GM10248 (cell line): ENCODE measurements around the gene TEX14.

Experiments used
- CTCF ChIA-PET: fragments of 300-600 bp; sonication (Branson Sonifier 250); formaldehyde crosslinking; extraction: SDS; loops from one replicate; lab custom pipeline; 2021; ENCODE audit warnings: antibody characterized with exemption; lab: Yijun Ruan, JAX
- POLR2A ChIA-PET: fragments of 350-650 bp; sonication (Branson Sonifier 250); formaldehyde crosslinking; extraction: SDS; loops from one replicate; lab custom pipeline; 2020; ENCODE audit warnings: antibody characterized with exemption; lab: Yijun Ruan, JAX
- DNase-seq: peaks from one replicate; pipeline ENCODE4 v3.0.0; 2012; ENCODE audit errors: extremely low spot score
- TF ChIP-seq, protein P1 (sequence below): IDR thresholded peaks from 2 replicates; pipeline ENCODE4 v1.5.1; 2012; ENCODE audit warnings: mild to moderate bottlenecking, low read depth; ENCODE audit errors: extremely low read depth, missing control alignments, control extremely low read depth

TEX14 gene

GRCh38 chr17:58605986-58606385 lies 85.9 kb downstream of the TEX14 start:
- ChIA-PET CTCF (interaction anchor here (0.9 to 2.0 kb wide), 6 partner anchors 9 to 64 kb away, joined by 3 to 18 read pairs (median 4); no protein-coding TSS in a partner anchor), POLR2A (interaction anchor here (1.6 to 1.7 kb wide), 2 partner anchors 25 to 26 kb away, joined by 9 to 12 read pairs; no protein-coding TSS in a partner anchor)
- no peak for DNase-seq
- TF ChIP-seq, protein P1, sequence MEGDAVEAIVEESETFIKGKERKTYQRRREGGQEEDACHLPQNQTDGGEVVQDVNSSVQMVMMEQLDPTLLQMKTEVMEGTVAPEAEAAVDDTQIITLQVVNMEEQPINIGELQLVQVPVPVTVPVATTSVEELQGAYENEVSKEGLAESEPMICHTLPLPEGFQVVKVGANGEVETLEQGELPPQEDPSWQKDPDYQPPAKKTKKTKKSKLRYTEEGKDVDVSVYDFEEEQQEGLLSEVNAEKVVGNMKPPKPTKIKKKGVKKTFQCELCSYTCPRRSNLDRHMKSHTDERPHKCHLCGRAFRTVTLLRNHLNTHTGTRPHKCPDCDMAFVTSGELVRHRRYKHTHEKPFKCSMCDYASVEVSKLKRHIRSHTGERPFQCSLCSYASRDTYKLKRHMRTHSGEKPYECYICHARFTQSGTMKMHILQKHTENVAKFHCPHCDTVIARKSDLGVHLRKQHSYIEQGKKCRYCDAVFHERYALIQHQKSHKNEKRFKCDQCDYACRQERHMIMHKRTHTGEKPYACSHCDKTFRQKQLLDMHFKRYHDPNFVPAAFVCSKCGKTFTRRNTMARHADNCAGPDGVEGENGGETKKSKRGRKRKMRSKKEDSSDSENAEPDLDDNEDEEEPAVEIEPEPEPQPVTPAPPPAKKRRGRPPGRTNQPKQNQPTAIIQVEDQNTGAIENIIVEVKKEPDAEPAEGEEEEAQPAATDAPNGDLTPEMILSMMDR, result no peak

- no peak for DNase-seq
- TF ChIP-seq, protein P1, result no peak
- CTCF ChIA-PET, result interaction anchor here (0.9 to 2.0 kb wide), 6 partner anchors 9 to 63 kb away, joined by 3 to 18 read pairs (median 4); no protein-coding TSS in a partner anchor
- POLR2A ChIA-PET, result interaction anchor here (0.6 to 1.7 kb wide), 5 partner anchors 12 to 52 kb away, joined by 3 to 12 read pairs (median 3); no protein-coding TSS in a partner anchor
Measured at GRCh38 chr17:58605470-58605869, 86.4 kb downstream of the TEX14 start.

DNA sequence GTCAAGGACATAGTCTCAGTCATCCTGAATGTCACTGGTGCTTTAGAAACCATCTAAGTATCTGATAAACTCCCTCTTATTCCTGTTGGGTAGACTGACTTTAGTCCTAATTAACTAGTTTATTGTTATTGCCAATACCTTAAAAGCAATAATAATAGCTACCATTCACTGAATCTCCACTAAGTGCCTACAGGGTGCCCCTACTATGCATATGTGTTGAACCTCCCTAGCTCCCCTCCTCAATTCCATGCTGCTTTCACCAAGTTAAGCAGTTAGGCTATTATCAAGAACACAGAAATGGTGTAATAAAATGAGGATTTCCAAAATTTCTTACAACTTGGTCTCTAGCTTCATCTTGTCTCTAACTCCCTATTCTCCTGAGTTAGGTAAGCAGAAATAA lies 89.9 kb downstream of the TEX14 start:
- ChIA-PET POLR2A (interaction anchor here (0.5 to 1.6 kb wide), 3 partner anchors 28 to 56 kb away, joined by 3 to 12 read pairs (median 3); no protein-coding TSS in a partner anchor), CTCF (interaction anchor here (0.7 to 1.6 kb wide), 4 partner anchors 10 to 25 kb away, joined by 3 to 9 read pairs (median 3); no protein-coding TSS in a partner anchor)
- no peak for DNase-seq
- TF ChIP-seq, protein P1, result no peak

DNA sequence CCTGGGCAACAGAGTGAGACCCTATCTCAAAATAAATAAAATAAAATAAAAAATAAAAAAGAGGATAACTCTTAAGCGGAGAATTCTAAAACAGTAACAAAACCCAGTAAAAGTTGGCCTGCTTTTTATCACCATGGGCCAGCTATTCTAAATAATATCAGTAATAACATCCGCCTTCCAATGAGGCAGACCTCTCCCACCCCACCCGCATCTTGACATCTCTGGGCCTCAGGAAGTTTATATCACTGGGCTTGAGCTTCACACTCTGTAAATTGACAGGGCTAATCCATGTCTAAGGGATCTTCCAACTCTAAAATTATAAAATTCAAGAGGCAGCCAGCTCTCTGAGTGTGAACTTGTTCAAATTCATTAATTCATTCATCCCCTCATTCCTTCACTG lies 94.5 kb downstream of the TEX14 start:
- TF ChIP-seq, protein P1, result no peak
- ChIA-PET POLR2A (interaction anchor here (1.2 kb wide), 1 partner anchor 34 kb away, joined by 9 read pairs; no protein-coding TSS in a partner anchor), CTCF (interaction anchor here (1.4 to 5.0 kb wide), 4 partner anchors 9 to 20 kb away, joined by 4 to 35 read pairs (median 14); no protein-coding TSS in a partner anchor)
- DNase-seq, result no peak

DNA sequence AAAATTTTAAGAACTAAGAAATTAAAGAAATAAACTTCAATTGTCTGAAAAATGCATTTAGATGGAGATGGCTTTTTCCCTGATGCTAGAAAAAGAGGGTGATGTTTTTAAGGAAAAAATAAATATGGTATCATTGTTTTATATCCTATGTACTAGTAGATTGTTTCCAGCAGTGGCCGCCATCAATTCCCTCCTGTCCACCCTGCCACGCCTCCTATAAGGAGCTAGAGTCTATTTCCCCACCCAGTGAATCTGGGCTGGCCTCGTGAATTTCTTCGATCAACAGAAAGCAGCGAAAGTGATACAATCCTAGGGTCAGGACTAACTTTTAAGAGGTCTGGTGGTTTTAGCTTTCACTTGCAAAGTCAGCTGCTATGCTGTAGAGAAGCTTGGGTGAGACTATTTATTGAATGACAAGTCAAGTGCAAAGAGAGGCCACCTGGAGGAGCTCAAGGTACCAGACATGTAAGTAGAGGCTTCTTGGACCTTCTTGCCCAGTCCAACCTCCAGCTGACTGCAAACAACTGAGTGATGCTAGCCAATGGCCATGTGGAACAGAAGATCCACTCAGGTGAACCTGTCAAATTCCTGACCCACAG lies 96.6 kb downstream of the TEX14 start:
- ChIA-PET POLR2A (interaction anchor here (0.6 to 1.0 kb wide), 2 partner anchors 39 to 63 kb away, joined by 3 read pairs; no protein-coding TSS in a partner anchor), CTCF (interaction anchor here (0.6 to 2.1 kb wide), 5 partner anchors 9 to 409 kb away, joined by 4 to 9 read pairs (median 6); no protein-coding TSS in a partner anchor)
- TF ChIP-seq, protein P1, result peak; percentile 16
- no peak for DNase-seq

GRCh38 chr17:58593123-58593522 lies 98.7 kb downstream of the TEX14 start:
- DNase-seq, result no peak
- ChIA-PET CTCF (interaction anchor here (0.7 to 1.5 kb wide), 2 partner anchors 9 to 14 kb away, joined by 3 read pairs; no protein-coding TSS in a partner anchor), POLR2A (no interaction called here)
- TF ChIP-seq, protein P1, result no peak
